WTC11 (cell line): ENCODE measurements around the gene NPIPB8. TPM values are rescaled to one million over a fixed set of nuclear protein-coding genes. Genes with fewer than 3 reads are reported as not detected.
"Not testable (repeated sequence)": the region's sequence is repeated elsewhere in the genome, so short reads cannot be mapped to it uniquely, and the experiment has no call there.

Source experiments
- ATAC-seq: fragments of 200-7000 bp; cut with Tn5 transposase; 2 replicates; pipeline ENCODE4 v1.10.0; 2021; ENCODE audit warnings: mild to moderate bottlenecking, moderate library complexity
- Bru-seq: library from RNA; stranded (reverse); fragments of 400-500 nt; gene quantifications from one replicate; lab custom pipeline; 2021; lab: Mats Ljungman, UMichigan
- CTCF ChIA-PET: fragments of 300-600 bp; sonication (Branson Sonifier 250); formaldehyde crosslinking; loops from one replicate; lab custom pipeline; 2021; ENCODE audit warnings: antibody characterized with exemption; lab: Charles Lee
- POLR2A ChIA-PET: fragments of 350-600 bp; sonication (Branson Sonifier 250); formaldehyde crosslinking; loops from one replicate; lab custom pipeline; 2021; ENCODE audit warnings: antibody characterized with exemption; lab: Charles Lee
- DNase-seq: peaks from one replicate; pipeline ENCODE4 v3.0.0; 2021; ENCODE audit warnings: low spot score
- H3K27ac Mint-ChIP-seq: 2 replicates; pipeline ENCODE4 v1.8.0; 2021; ENCODE audit warnings: mixed read lengths
- H3K27me3 Mint-ChIP-seq: 2 replicates; pipeline ENCODE4 v1.8.0; 2021; ENCODE audit warnings: low read depth, mild to moderate bottlenecking, moderate library complexity, mixed read lengths
- H3K36me3 Mint-ChIP-seq: 2 replicates; pipeline ENCODE4 v1.8.0; 2021; ENCODE audit warnings: mixed read lengths
- H3K4me1 Mint-ChIP-seq: 2 replicates; pipeline ENCODE4 v1.8.0; 2022; ENCODE audit warnings: mixed read lengths
- H3K4me3 Mint-ChIP-seq: 2 replicates; pipeline ENCODE4 v1.8.0; 2021; ENCODE audit warnings: mild to moderate bottlenecking, moderate library complexity, mixed read lengths
- H3K9me3 Mint-ChIP-seq: 2 replicates; pipeline ENCODE4 v1.8.0; 2021; ENCODE audit warnings: mixed read lengths
- ATF2 ChIP-seq: sonication (generic); formaldehyde crosslinking; IDR thresholded peaks from 2 replicates; pipeline ENCODE4 v1.8.1; 2022; ENCODE audit warnings: low read depth, missing genetic modification reagents, borderline replicate concordance
- CDX4 ChIP-seq: fragments of 250-450 bp; sonication (Bioruptor Pico); IDR thresholded peaks from 2 replicates; pipeline ENCODE4 v1.9.0; 2021; ENCODE audit warnings: moderate library complexity, mild to moderate bottlenecking, inconsistent platforms, borderline replicate concordance
- CTCF ChIP-seq: fragments of 200-600 bp; IDR thresholded peaks from 2 replicates; pipeline ENCODE4 v1.8.0; 2022; ENCODE audit warnings: antibody characterized with exemption
- EMX1 ChIP-seq: fragments of 250-450 bp; sonication (Bioruptor Pico); IDR thresholded peaks from 2 replicates; pipeline ENCODE4 v1.8.0; 2021; ENCODE audit warnings: mild to moderate bottlenecking
- ESRRA ChIP-seq: sonication (generic); formaldehyde crosslinking; IDR thresholded peaks from 2 replicates; pipeline ENCODE4 v1.8.1; 2022; ENCODE audit warnings: mild to moderate bottlenecking, missing genetic modification reagents, borderline replicate concordance
- GRHL2 ChIP-seq: fragments of 250-450 bp; sonication (Bioruptor Pico); IDR thresholded peaks from 2 replicates; pipeline ENCODE4 v1.8.0; 2022; ENCODE audit warnings: mild to moderate bottlenecking, moderate library complexity; ENCODE audit not compliant: insufficient replicate concordance, severe bottlenecking
- GTF2I ChIP-seq: fragments of 250-450 bp; sonication (Bioruptor Pico); conservative IDR thresholded peaks from 2 replicates; pipeline ENCODE4 v1.4.0; 2021; ENCODE audit warnings: mild to moderate bottlenecking
- HMGA2 ChIP-seq: fragments of 250-450 bp; sonication (Bioruptor Pico); IDR thresholded peaks from 2 replicates; pipeline ENCODE4 v1.4.0; 2021; ENCODE audit warnings: mild to moderate bottlenecking, moderate library complexity
- HMGXB4 ChIP-seq: sonication (generic); formaldehyde crosslinking; IDR thresholded peaks from 2 replicates; pipeline ENCODE4 v1.8.1; 2023; ENCODE audit warnings: mild to moderate bottlenecking, moderate library complexity, missing genetic modification reagents
- JAZF1 ChIP-seq: fragments of 250-450 bp; sonication (Bioruptor Pico); IDR thresholded peaks from 2 replicates; pipeline ENCODE4 v1.9.0; 2021; ENCODE audit warnings: moderate library complexity, mild to moderate bottlenecking, inconsistent platforms
- PRDM15 ChIP-seq: sonication (generic); formaldehyde crosslinking; IDR thresholded peaks from 2 replicates; pipeline ENCODE4 v1.8.0; 2022; ENCODE audit warnings: missing genetic modification reagents
- RORB ChIP-seq: fragments of 250-450 bp; sonication (Bioruptor Pico); IDR thresholded peaks from 2 replicates; pipeline ENCODE4 v1.9.0; 2021; ENCODE audit warnings: mild to moderate bottlenecking
- SMAD4 ChIP-seq: sonication (generic); formaldehyde crosslinking; IDR thresholded peaks from 2 replicates; pipeline ENCODE4 v1.8.0; 2022; ENCODE audit warnings: mild to moderate bottlenecking, missing genetic modification reagents
- SOX15 ChIP-seq: fragments of 250-450 bp; sonication (Bioruptor Pico); IDR thresholded peaks from 2 replicates; pipeline ENCODE4 v1.9.0; 2021; ENCODE audit warnings: mild to moderate bottlenecking
- TCF7 ChIP-seq: sonication (generic); formaldehyde crosslinking; IDR thresholded peaks from 2 replicates; pipeline ENCODE4 v1.8.0; 2022; ENCODE audit warnings: mild to moderate bottlenecking, low read depth, missing genetic modification reagents, moderate library complexity
- TEAD1 ChIP-seq: sonication (generic); formaldehyde crosslinking; IDR thresholded peaks from 2 replicates; pipeline ENCODE4 v1.8.0; 2022; ENCODE audit warnings: mild to moderate bottlenecking, missing genetic modification reagents
- ZBTB43 ChIP-seq: sonication (generic); formaldehyde crosslinking; IDR thresholded peaks from 2 replicates; pipeline ENCODE4 v1.8.1; 2023; ENCODE audit warnings: mild to moderate bottlenecking, missing genetic modification reagents
- ZNF423 ChIP-seq: fragments of 250-450 bp; sonication (Bioruptor Pico); IDR thresholded peaks from 2 replicates; pipeline ENCODE4 v2.1.2; 2022; ENCODE audit warnings: mild to moderate bottlenecking, moderate library complexity
- long read RNA-seq, 3 experiments: library from RNA in 1 of 3; library from capped mRNA in 1 of 3; library from polyadenylated mRNA in 1 of 3; unstranded in 2 of 3; stranded (forward) in 1 of 3; transcript quantifications; one replicate each; pipeline ENCODE4 v2.0.0, GENCODE V29; 2021
- total RNA-seq: library from RNA; stranded (reverse); gene quantifications from 3 replicates; pipeline ENCODE4 v1.2.3, GENCODE V29; 2021

The NPIPB8 gene
- total RNA-seq (1.1 to 2.1 TPM (median 1.3 TPM) in 3 replicates), Bru-seq, nascent RNA (percentile 13 among the genes with signal in this experiment)
- long read RNA-seq, experiment 1 = 0 reads
- long read RNA-seq, experiment 2 = 0 reads
- long read RNA-seq, experiment 3 = 0 reads

GRCh38 chr16:28637765-28638164 is at the start of gene NPIPB8:
Gene NPIPB8, plus strand, starts transcription at chr16:28638065. Its CDS starts 296 bp downstream, at chr16:28638361.
- POLR2A ChIA-PET, H3K4me3 Mint-ChIP-seq, ATAC-seq, H3K4me1 Mint-ChIP-seq, H3K27ac Mint-ChIP-seq, H3K9me3 Mint-ChIP-seq, H3K27me3 Mint-ChIP-seq, H3K36me3 Mint-ChIP-seq, DNase-seq, CTCF ChIA-PET: not testable (repeated sequence)

- Mint-ChIP-seq H3K27me3 (no peaks in the 10 kb centered on the region), H3K4me1 (no peaks in the 10 kb centered on the region), H3K27ac (no peak overlapping the region), H3K4me3 (no peak overlapping the region), H3K36me3 (peaks cover 15% of the 10 kb centered on the region)
- ATAC-seq (no peak), DNase-seq (no peak)
- ChIA-PET POLR2A (no interaction called here), CTCF (no interaction called here)
- TF ChIP-seq TEAD1 (CRISPR knock-in tag) = no peak
- no peak for TF ChIP-seq CDX4 (CRISPR knock-in tag)
- no peak for TF ChIP-seq GTF2I (CRISPR knock-in tag)
- no peak for TF ChIP-seq ZNF423
- no peak for TF ChIP-seq HMGXB4 (CRISPR knock-in tag)
- no peak for TF ChIP-seq ZBTB43 (CRISPR knock-in tag)
- no peak for TF ChIP-seq SOX15 (CRISPR knock-in tag)
- TF ChIP-seq, all 79 proteins: peak for 0
- H3K9me3 Mint-ChIP-seq = no peaks in the 10 kb centered on the region
These were observed 48.8 kb upstream of the NPIPB8 start for GRCh38 chr16:28589069-28589468.

- CTCF ChIA-PET = no interaction called here
- H3K4me1 Mint-ChIP-seq = no peaks in the 10 kb centered on the region
- peaks cover 12% of the 10 kb centered on the region for H3K36me3 Mint-ChIP-seq
- no peaks in the 10 kb centered on the region for H3K27me3 Mint-ChIP-seq
- H3K27ac Mint-ChIP-seq = no peak overlapping the region
- no peak overlapping the region for H3K4me3 Mint-ChIP-seq
- H3K9me3 Mint-ChIP-seq = no peaks in the 10 kb centered on the region
- no peak for DNase-seq
- no peak for ATAC-seq
- TF ChIP-seq CDX4 (CRISPR knock-in tag) (no peak), CTCF (no peak), SMAD4 (CRISPR knock-in tag) (no peak), GRHL2 (CRISPR knock-in tag) (no peak), PRDM15 (CRISPR knock-in tag) (no peak), ESRRA (CRISPR knock-in tag) (no peak), TCF7 (CRISPR knock-in tag) (no peak), ATF2 (CRISPR knock-in tag) (no peak), HMGA2 (CRISPR knock-in tag) (no peak), EMX1 (no peak), RORB (no peak), HMGXB4 (CRISPR knock-in tag) (no peak), JAZF1 (CRISPR knock-in tag) (no peak)
- TF ChIP-seq, all 79 proteins: peak for 0
- POLR2A ChIA-PET = no interaction called here
These were observed 47.9 kb upstream of the NPIPB8 start for GRCh38 chr16:28589930-28590329.
